ENCODE measurements around the gene FNDC4. TPM values are rescaled to one million over a fixed set of nuclear protein-coding genes. Genes with fewer than 3 reads are reported as not detected.

The FNDC4 gene
- polyA plus RNA-seq, 1 donor from 2014 or later, result 68.2 TPM

DNA sequence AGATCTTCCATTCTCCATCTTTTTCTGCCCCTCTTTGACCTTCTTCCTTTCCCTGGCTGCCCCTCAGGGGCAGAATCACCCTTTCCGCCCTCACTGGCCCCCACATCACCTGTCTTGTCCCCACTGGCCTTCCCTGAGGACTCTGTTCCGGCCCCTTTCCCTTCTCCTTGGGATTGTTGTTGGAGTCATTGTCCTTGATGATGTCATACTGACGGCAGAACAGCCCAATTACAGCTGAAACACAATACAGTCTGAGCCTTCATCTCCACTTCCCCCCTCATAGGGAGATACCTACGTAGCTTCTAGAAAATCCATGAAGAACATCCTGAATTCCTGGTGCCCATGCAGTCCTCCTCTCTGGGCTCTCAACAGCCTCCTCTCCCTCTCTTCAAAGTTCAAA, 2.4 kb downstream of the FNDC4 start:
- no peak for TF ChIP-seq EZH2 (IDR thresholded peaks at IDR 0.05; ENCODE audit: borderline replicate concordance, insufficient read depth, low read length, poor library complexity, severe bottlenecking)
- TF ChIP-seq, protein P1, sequence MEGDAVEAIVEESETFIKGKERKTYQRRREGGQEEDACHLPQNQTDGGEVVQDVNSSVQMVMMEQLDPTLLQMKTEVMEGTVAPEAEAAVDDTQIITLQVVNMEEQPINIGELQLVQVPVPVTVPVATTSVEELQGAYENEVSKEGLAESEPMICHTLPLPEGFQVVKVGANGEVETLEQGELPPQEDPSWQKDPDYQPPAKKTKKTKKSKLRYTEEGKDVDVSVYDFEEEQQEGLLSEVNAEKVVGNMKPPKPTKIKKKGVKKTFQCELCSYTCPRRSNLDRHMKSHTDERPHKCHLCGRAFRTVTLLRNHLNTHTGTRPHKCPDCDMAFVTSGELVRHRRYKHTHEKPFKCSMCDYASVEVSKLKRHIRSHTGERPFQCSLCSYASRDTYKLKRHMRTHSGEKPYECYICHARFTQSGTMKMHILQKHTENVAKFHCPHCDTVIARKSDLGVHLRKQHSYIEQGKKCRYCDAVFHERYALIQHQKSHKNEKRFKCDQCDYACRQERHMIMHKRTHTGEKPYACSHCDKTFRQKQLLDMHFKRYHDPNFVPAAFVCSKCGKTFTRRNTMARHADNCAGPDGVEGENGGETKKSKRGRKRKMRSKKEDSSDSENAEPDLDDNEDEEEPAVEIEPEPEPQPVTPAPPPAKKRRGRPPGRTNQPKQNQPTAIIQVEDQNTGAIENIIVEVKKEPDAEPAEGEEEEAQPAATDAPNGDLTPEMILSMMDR (IDR thresholded peaks at IDR 0.05; ENCODE audit: poor library complexity, severe bottlenecking), result no peak
- no peak for TF ChIP-seq POLR2AphosphoS5 (IDR thresholded peaks at IDR 0.05)
- no peak for TF ChIP-seq MXI1 (conservative IDR thresholded peaks at IDR 0.05; ENCODE audit: poor library complexity, severe bottlenecking)
- no peak for TF ChIP-seq TAF1 (IDR thresholded peaks at IDR 0.05; ENCODE audit: low read depth)
- TF ChIP-seq RAD21 (conservative IDR thresholded peaks at IDR 0.05), result no peak
- no peak for TF ChIP-seq EP300 (conservative IDR thresholded peaks at IDR 0.05; ENCODE audit: poor library complexity, severe bottlenecking)
- TF ChIP-seq, protein P2, sequence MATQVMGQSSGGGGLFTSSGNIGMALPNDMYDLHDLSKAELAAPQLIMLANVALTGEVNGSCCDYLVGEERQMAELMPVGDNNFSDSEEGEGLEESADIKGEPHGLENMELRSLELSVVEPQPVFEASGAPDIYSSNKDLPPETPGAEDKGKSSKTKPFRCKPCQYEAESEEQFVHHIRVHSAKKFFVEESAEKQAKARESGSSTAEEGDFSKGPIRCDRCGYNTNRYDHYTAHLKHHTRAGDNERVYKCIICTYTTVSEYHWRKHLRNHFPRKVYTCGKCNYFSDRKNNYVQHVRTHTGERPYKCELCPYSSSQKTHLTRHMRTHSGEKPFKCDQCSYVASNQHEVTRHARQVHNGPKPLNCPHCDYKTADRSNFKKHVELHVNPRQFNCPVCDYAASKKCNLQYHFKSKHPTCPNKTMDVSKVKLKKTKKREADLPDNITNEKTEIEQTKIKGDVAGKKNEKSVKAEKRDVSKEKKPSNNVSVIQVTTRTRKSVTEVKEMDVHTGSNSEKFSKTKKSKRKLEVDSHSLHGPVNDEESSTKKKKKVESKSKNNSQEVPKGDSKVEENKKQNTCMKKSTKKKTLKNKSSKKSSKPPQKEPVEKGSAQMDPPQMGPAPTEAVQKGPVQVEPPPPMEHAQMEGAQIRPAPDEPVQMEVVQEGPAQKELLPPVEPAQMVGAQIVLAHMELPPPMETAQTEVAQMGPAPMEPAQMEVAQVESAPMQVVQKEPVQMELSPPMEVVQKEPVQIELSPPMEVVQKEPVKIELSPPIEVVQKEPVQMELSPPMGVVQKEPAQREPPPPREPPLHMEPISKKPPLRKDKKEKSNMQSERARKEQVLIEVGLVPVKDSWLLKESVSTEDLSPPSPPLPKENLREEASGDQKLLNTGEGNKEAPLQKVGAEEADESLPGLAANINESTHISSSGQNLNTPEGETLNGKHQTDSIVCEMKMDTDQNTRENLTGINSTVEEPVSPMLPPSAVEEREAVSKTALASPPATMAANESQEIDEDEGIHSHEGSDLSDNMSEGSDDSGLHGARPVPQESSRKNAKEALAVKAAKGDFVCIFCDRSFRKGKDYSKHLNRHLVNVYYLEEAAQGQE (IDR thresholded peaks at IDR 0.05; ENCODE audit: borderline replicate concordance), result no peak
- no peak for TF ChIP-seq SMC3 (conservative IDR thresholded peaks at IDR 0.05; ENCODE audit: poor library complexity)
- H3F3A ChIP-seq (ENCODE audit: insufficient read depth, low read length, poor library complexity, severe bottlenecking), result no peaks in the 10 kb centered on the region
- H2AFZ ChIP-seq (ENCODE audit: low read depth, low read length), result no peak overlapping the region
- no peak overlapping the region for H3K27ac ChIP-seq (ENCODE audit: low read length)
- no peaks in the 10 kb centered on the region for H3K36me3 ChIP-seq (ENCODE audit: insufficient read depth, low read length)
- H3K27me3 ChIP-seq (ENCODE audit: insufficient read depth, low read depth, low read length), result peaks cover 4% of the 10 kb centered on the region
- no peak overlapping the region for H3K4me2 ChIP-seq (ENCODE audit: low read length)
- no peaks in the 10 kb centered on the region for H3K9me3 ChIP-seq (ENCODE audit: low read length)
- H3K4me3 ChIP-seq (ENCODE audit: low read length), result no peak overlapping the region
- no peaks in the 10 kb centered on the region for H4K20me1 ChIP-seq (ENCODE audit: insufficient read depth)
- no peak overlapping the region for H3K9ac ChIP-seq (ENCODE audit: low read length)
- no peaks in the 10 kb centered on the region for H3K9me2 ChIP-seq (ENCODE audit: insufficient read depth, low read length)
- no peaks in the 10 kb centered on the region for H3K79me2 ChIP-seq (replicated peaks; ENCODE audit: insufficient read depth, low read length)

DNA sequence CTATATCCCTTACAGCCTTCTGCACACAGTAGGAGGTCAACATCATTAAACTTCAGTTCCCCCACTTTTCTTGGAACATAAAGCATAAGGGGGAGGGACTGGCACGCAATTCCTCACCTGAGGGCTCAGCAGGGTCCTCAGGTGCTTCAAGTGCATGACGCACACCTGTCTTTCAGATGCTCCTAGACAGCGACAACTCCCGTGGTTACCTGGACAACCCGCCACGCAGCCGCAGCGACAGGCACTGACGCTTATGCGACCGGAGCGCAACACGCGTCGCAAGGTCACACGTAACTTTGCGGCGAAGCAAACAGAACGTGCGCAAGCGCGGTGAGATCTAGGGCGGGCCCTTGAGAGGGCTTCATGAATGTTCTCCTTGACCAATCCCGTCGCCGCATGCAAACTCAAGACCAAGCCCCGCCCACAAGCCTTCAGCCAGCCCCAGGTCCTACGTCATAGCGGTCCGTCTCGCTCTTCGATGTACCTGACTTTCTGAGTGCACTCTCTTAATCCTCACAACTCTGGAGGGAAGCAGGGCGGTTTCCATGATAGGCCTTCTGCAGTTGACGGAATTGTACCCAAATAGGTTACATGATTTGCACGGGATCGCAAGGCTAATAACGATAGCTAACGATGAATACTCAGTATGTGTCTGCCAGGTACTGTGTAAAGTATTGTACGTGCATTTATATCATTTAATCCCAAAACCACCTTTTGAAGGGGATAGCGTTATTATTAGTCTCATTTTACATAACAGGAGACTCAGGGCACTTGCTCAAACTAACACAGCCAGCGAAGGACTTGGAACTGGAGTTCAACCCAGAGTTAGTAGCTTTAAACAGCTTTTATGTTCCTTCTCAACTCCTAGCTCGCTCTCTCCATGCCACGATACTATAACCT, 5.3 kb downstream of the FNDC4 start, which contains the start of gene IFT172:
IFT172 (minus strand) TSS at position 246 of the 900 bp plus-strand sequence; CDS start at position 156, 90 bp downstream.
- Histone ChIP-seq H3F3A (ENCODE audit: insufficient read depth, low read length, poor library complexity, severe bottlenecking) (no peaks in the 10 kb centered on the region), H3K79me2 (replicated peaks; ENCODE audit: insufficient read depth, low read length) (no peaks in the 10 kb centered on the region), H3K9me3 (ENCODE audit: low read length) (no peaks in the 10 kb centered on the region), H3K9ac (ENCODE audit: low read length) (peak within 1 kb of the TSS; percentile 67), H3K27ac (ENCODE audit: low read length) (peak within 1 kb of the TSS; percentile 82), H3K4me2 (ENCODE audit: low read length) (peak within 1 kb of the TSS; percentile 72), H3K4me3 (ENCODE audit: low read length) (peak within 1 kb of the TSS; percentile 73), H2AFZ (ENCODE audit: low read depth, low read length) (peak within 1 kb of the TSS; percentile 52), H4K20me1 (ENCODE audit: insufficient read depth) (no peaks in the 10 kb centered on the region), H3K9me2 (ENCODE audit: insufficient read depth, low read length) (no peaks in the 10 kb centered on the region), H3K36me3 (ENCODE audit: insufficient read depth, low read length) (no peaks in the 10 kb centered on the region), H3K27me3 (ENCODE audit: insufficient read depth, low read depth, low read length) (no peaks in the 10 kb centered on the region)
- TF ChIP-seq TAF1 (IDR thresholded peaks at IDR 0.05; ENCODE audit: low read depth), result no peak
- TF ChIP-seq RAD21 (conservative IDR thresholded peaks at IDR 0.05), result no peak
- TF ChIP-seq MXI1 (conservative IDR thresholded peaks at IDR 0.05; ENCODE audit: poor library complexity, severe bottlenecking), result peak; percentile 97
- TF ChIP-seq, protein P2 (IDR thresholded peaks at IDR 0.05; ENCODE audit: borderline replicate concordance), result peak; percentile 55
- TF ChIP-seq POLR2AphosphoS5 (IDR thresholded peaks at IDR 0.05), result peak; percentile 76
- TF ChIP-seq SMC3 (conservative IDR thresholded peaks at IDR 0.05; ENCODE audit: poor library complexity), result peak; percentile 40
- TF ChIP-seq, protein P1 (IDR thresholded peaks at IDR 0.05; ENCODE audit: poor library complexity, severe bottlenecking), result no peak
- TF ChIP-seq EZH2 (IDR thresholded peaks at IDR 0.05; ENCODE audit: borderline replicate concordance, insufficient read depth, low read length, poor library complexity, severe bottlenecking), result no peak
- peak; percentile 93 for TF ChIP-seq EP300 (conservative IDR thresholded peaks at IDR 0.05; ENCODE audit: poor library complexity, severe bottlenecking)
